ENCODE measurements around the gene DCUN1D2. TPM values are rescaled to one million over a fixed set of nuclear protein-coding genes. Genes with fewer than 3 reads are reported as not detected.
A peak's percentile ranks its signal among the peaks of the same experiment; 100 is the strongest.

The DCUN1D2 gene
- total and polyA plus RNA-seq, 8 donors = 7.3 to 43.0 (median 21.7) TPM

GRCh38 chr13:113495494-113496210 lies 5.1 kb upstream of the DCUN1D2 start:
- Histone ChIP-seq H3K4me1 (peaks cover 35 to 68% (median 56%) of the 10 kb centered on the region in 4 donors), H3K27me3 (no peaks in the 10 kb centered on the region), H3K36me3 (peaks cover 30 to 57% (median 55%) of the 10 kb centered on the region in 4 donors), H3K27ac (peak overlapping the region in 2 of 5 donors; percentile 18 to 47), H3K4me3 (peak overlapping the region; percentile 8 to 28 (median 11)), H3K9me3 (no peaks in the 10 kb centered on the region)
- peak in 1 of 2 donors; percentile 46 for DNase-seq
- TF ChIP-seq EP300 (IDR thresholded peaks at IDR 0.05) = no peak
- TF ChIP-seq POLR2AphosphoS5 (IDR thresholded peaks at IDR 0.05) = no peak
- no peak for TF ChIP-seq POLR2A (IDR thresholded peaks at IDR 0.05)
- TF ChIP-seq, protein P1, sequence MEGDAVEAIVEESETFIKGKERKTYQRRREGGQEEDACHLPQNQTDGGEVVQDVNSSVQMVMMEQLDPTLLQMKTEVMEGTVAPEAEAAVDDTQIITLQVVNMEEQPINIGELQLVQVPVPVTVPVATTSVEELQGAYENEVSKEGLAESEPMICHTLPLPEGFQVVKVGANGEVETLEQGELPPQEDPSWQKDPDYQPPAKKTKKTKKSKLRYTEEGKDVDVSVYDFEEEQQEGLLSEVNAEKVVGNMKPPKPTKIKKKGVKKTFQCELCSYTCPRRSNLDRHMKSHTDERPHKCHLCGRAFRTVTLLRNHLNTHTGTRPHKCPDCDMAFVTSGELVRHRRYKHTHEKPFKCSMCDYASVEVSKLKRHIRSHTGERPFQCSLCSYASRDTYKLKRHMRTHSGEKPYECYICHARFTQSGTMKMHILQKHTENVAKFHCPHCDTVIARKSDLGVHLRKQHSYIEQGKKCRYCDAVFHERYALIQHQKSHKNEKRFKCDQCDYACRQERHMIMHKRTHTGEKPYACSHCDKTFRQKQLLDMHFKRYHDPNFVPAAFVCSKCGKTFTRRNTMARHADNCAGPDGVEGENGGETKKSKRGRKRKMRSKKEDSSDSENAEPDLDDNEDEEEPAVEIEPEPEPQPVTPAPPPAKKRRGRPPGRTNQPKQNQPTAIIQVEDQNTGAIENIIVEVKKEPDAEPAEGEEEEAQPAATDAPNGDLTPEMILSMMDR (IDR thresholded peaks at IDR 0.05) = no peak
- intact Hi-C loops (cut with DNase I; ENCODE audit: low total_unique reads) = no loop called here
- WGBS, 5 donors = 48 to 73% (median 55%) methylated on average over 26 of the region's 26 CpGs

DNA sequence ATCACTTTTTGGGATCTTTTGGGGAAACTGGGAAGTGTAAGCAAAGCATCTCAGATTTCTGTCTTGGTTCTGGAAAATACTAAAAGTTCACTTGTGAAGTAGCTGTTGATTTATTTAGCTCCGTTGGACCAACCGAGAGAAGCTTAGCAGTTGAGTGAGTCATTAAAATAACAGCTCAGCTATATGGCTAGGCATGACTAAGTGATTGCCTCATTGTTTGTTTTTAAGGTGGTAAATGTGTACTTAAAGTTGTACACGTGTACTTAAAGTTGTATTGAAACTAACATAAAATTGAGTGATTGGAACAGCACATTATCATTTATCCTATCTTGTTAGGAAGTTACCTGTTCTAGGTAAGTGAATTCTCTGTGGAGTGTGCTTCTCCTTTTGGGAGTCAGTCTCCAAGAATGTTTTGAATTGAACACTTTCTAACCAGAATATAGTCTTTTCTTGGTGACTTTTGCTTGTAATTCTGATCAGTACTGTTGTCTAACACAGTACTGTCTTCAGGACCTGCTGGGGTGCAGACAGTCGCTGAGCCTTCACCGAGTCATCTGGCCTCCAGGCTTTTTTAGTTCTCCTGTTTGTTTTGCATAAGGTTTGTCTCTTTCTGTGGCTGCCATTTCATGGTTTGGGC lies 2.9 kb upstream of the DCUN1D2 start:
- H3K9me3 ChIP-seq = no peaks in the 10 kb centered on the region
- H3K27ac ChIP-seq = peak overlapping the region; percentile 34 to 96 (median 93)
- no peaks in the 10 kb centered on the region for H3K27me3 ChIP-seq
- peak in 1 of 2 donors; percentile 90 for DNase-seq
- peaks cover 54 to 85% (median 70%) of the 10 kb centered on the region in 4 donors for H3K4me1 ChIP-seq
- TF ChIP-seq EP300 (IDR thresholded peaks at IDR 0.05) = no peak
- peak in 2 of 3 donors; percentile 60 to 84 for TF ChIP-seq POLR2AphosphoS5 (IDR thresholded peaks at IDR 0.05)
- intact Hi-C loops (cut with DNase I; ENCODE audit: low total_unique reads) = no loop called here
- WGBS, 5 donors = 12 to 29% (median 18%) methylated on average over 5 of the region's 5 CpGs
- H3K36me3 ChIP-seq = peaks cover 9 to 35% (median 33%) of the 10 kb centered on the region in 4 donors
- peak overlapping the region in 1 of 4 donors; percentile 88 for H3K4me3 ChIP-seq

GRCh38 chr13:113491982-113492381 lies 1.5 kb upstream of the DCUN1D2 start:
- Histone ChIP-seq H3K36me3 (peaks cover 7 to 21% (median 19%) of the 10 kb centered on the region in 4 donors), H3K4me3 (peak overlapping the region; percentile 87 to 97 (median 90)), H3K27me3 (no peaks in the 10 kb centered on the region), H3K9me3 (no peaks in the 10 kb centered on the region), H3K4me1 (peaks cover 56 to 81% (median 68%) of the 10 kb centered on the region in 4 donors), H3K27ac (peak overlapping the region; percentile 1 to 96 (median 94))
- no peak for TF ChIP-seq POLR2AphosphoS5 (IDR thresholded peaks at IDR 0.05)
- no peak for TF ChIP-seq POLR2A (IDR thresholded peaks at IDR 0.05)
- TF ChIP-seq EP300 (IDR thresholded peaks at IDR 0.05) = no peak
- TF ChIP-seq, protein P1 (IDR thresholded peaks at IDR 0.05) = no peak
- DNase-seq = no peak
- 64 to 83% (median 71%) methylated on average over 9 of the region's 9 CpGs for WGBS, 5 donors
- intact Hi-C loops (cut with DNase I; ENCODE audit: low total_unique reads) = no loop called here

GRCh38 chr13:113491418-113491883 lies 940 bp upstream of the DCUN1D2 start:
- TF ChIP-seq POLR2A (IDR thresholded peaks at IDR 0.05) = no peak
- TF ChIP-seq POLR2AphosphoS5 (IDR thresholded peaks at IDR 0.05) = no peak
- TF ChIP-seq, protein P1 (IDR thresholded peaks at IDR 0.05) = no peak
- no peak for TF ChIP-seq EP300 (IDR thresholded peaks at IDR 0.05)
- H3K4me1 ChIP-seq = peaks cover 56 to 75% (median 65%) of the 10 kb centered on the region in 4 donors
- H3K27ac ChIP-seq = peak overlapping the region; percentile 90 to 96 (median 94)
- no peaks in the 10 kb centered on the region for H3K27me3 ChIP-seq
- peaks cover 2 to 16% (median 13%) of the 10 kb centered on the region in 4 donors for H3K36me3 ChIP-seq
- no peaks in the 10 kb centered on the region for H3K9me3 ChIP-seq
- H3K4me3 ChIP-seq = peak overlapping the region; percentile 87 to 97 (median 90)
- WGBS, 5 donors = 2 to 8% (median 7%) methylated on average over 20 to 22 of the region's 22 CpGs
- intact Hi-C loops (cut with DNase I; ENCODE audit: low total_unique reads) = no loop called here
- DNase-seq = peak; percentile 37 to 67
